NCI-H2029 (cell line): ENCODE measurements around the gene IRF3.

Experiments used
- DNase-seq: peaks from one replicate; lab custom pipeline; 2025; lab: John Stamatoyannopoulos, UW

The IRF3 gene

DNA sequence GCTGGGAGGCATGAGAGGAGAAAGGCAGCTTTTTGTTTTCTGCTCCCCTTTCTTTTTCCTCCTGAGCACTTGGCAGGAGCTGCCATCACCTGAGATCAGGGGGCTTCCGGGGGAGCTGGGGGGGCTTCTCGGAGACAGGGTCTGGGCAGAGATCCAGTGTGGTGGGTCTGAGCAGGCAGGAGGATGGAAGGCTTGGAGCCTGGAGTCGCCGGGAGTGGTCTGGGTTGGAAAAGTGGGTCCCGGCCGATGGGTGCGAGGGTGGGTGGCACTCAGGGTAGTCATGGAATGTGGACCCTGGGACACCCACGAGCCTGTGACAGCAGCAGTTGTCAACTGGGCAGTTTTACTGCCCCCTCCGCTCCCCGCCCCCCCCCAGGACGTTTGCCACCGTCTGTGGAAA, 21.5 kb upstream of the IRF3 start:
- DNase-seq, result no peak

DNA sequence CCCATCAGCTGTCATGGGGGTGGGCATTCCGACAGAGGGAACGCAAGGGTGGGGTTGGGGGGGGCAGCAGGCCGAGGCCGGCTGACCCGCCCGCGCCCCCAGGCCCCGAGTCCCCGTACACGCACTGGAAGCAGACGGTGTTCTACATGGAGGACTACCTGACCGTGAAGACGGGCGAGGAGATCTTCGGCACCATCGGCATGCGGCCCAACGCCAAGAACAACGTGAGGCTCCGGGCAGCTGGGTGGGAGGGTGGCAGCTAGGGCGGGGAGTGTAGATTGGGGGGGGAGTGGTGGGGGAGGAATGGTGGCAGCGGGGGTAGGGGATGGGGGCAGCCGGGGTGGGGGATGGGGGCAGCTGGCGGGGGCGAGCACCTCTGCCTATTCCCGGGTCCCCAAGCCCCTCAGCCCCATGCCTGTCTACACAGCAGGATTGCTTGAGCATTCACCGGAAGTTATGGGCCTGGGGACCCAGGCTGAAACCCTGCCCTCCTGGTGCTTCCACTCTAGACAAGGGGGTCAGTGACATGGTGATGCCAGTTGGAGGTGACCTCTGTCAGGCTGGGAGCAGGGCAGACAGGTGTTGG, 20.9 kb upstream of the IRF3 start:
- no peak for DNase-seq

DNA sequence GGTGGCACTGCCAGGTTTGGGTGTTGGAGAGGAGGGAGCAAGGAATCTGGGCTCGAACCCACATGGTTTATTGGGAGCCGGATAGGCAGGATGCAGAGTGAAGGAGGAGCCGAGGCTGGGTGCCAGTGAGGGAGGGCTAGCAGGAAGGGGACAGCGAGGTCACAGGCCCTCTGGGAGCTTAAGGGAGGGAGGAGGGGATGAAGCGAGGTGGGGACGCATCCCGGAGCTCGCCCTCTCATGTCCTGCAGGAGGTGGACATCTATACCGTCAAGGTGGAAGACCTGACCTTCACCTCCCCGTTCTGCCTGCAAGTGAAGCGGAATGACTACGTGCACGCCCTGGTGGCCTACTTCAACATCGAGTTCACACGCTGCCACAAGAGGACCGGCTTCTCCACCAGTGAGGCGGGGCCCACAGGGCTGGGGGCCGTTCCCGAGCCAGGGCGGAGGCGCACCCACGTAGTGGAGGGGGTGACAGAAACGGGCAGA, 20.2 kb upstream of the IRF3 start:
- no peak for DNase-seq

DNA sequence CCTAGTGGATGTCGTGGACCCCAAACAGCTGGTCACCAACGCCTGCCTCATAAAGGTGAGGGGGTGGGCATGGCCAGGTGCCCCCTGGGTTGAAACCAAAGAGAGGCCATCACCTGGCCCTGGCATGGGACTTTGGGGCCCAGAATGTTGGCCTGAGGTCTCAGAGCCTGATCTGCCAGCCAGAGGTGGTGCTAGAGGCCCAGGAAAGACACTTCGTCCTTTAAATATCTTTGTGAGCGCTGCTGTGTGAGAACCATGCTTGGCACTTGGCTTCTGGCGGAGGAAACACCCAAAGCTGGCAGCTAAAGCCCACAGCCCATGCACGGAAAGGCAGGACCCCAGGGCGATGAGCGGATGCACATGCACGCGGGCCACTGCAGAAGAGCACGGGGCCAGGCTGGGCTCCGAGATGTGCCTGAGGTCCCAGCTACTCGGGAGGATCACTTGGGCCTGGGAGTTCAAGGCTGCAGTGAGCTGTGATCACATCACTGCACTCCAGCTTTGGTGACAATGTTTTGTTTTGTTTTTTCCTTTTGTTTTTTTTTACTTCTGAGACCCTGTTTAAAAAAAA, 19.4 kb upstream of the IRF3 start:
- DNase-seq, result no peak

DNA sequence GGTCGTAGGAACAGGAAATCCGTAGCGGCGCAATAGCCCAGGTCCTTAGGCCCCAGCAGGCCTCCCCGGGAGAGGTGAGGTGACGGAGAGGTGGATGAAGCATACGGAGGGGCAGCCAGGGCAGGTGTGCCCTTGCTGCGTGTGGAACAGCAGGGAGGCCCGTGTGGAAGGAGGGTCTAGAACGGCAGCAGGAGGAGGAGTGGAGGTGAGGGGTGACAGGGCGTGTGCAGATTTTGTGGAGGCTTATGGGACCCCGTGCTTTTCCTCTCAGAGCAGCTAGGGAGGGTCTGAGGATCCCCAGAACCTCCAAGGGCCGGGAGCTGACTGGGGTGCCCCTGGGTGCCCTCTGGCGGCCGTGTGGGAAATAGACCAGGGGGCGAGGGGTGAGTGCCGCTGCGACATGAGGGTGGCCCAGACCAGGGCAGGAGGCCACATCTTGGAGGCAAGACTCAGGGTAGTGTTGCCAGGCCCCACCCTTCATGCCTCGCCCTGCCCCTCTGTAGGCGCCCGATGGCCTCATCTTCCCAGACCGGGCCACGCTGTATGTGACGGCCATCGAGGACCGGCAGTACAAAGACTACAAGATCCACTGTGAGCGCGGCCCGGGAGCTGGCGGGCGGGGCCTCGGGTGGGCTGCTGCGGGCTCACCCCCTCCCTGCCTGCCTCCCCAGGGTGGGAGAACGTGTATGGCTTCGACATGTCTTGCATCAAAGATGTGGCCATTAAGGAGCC, 18.8 kb upstream of the IRF3 start:
- DNase-seq, result no peak

DNA sequence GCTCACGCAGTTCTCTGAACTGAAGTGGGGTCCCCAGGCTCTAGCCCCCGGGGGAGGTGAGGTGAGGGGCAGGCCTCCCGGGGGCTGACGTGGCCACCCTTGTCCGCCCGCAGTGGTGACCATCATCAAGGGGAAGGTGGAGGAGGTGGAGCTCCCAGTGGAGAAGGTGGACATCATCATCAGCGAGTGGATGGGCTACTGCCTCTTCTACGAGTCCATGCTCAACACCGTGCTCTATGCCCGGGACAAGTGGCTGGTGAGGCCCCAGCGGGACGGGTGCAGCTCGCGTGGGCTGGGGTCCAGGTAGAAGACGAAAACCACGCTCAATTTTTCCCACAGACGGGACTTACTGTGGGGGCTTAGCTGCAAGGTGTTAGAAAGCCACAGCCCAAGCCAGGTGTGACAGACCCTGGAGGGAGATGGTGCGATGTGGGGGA, 18.2 kb upstream of the IRF3 start:
- DNase-seq, result no peak

DNA sequence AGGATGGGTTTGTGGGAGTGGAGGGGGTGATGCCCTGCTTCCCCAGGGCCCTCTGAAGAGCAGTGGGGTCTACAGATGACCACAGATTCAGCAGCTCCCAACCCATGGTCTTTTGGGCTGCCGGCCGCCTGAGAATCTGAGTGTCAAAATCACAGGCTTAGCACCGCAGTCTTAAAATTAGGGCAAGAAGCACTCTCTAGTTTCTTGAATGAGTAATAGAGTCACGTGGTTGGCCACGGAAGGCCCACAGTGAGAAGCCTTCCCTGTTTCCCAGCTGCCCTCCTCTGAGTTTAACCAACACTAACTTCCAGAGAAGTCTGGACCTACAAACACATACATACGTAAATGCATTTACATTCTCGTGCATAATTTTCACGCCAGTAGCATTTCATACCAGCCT, 16.6 kb upstream of the IRF3 start:
- no peak for DNase-seq

DNA sequence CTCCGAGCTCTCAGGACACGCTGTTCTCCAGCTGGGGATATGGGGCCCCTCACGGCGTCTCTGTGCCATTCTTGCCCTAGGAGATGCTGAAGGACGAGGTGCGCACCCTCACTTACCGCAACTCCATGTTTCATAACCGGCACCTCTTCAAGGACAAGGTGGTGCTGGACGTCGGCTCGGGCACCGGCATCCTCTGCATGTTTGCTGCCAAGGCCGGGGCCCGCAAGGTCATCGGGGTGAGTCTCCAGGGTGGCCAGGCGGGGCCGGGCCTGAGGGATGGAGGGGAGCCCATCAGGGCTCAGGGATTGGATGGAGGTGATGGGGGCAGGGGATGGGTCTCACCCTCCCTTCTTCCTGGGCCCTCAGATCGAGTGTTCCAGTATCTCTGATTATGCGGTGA, 16.2 kb upstream of the IRF3 start:
- no peak for DNase-seq

DNA sequence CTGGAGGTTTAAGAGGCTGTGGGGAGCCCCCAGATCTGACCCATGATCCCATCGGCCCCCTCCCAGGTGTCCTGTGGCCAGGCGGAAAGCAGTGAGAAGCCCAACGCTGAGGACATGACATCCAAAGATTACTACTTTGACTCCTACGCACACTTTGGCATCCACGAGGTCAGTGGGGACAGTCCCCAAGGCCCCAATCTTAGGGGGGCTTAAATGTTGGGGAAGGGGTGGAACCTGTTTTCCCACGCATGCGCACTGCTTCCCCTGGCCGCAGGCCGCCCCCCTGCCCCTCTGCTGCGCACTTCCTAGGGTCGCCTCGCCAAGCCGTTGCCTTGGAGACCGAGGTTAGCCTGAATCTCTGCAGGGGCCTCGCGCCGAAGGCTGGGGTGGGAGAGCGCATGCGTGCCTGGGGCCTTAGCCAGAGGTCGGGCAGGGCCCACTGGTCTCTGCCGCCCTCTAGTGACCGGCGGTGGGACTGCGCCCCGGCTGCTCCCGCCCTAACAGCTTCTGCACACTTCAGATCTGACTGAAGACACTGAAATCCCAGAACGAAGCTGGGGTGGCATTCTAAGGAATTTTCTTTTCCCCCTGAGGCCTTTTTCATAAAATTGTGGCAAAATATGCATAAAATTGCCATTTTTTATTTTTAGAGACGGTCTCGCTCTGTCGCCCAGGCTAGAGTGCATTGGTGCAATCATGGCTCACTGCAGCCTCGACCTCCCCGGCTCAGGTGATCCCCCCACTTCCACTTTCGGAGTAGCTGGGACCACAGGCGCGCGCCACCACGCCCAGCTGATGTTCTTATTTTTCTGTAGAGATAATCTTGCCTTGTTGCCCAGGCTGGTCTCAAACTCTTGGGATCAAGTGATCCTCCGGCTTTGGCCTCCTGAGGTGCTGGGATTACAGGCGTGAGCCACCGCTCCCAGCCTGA, 15.0 kb upstream of the IRF3 start:
- peak; percentile 65 for DNase-seq

DNA sequence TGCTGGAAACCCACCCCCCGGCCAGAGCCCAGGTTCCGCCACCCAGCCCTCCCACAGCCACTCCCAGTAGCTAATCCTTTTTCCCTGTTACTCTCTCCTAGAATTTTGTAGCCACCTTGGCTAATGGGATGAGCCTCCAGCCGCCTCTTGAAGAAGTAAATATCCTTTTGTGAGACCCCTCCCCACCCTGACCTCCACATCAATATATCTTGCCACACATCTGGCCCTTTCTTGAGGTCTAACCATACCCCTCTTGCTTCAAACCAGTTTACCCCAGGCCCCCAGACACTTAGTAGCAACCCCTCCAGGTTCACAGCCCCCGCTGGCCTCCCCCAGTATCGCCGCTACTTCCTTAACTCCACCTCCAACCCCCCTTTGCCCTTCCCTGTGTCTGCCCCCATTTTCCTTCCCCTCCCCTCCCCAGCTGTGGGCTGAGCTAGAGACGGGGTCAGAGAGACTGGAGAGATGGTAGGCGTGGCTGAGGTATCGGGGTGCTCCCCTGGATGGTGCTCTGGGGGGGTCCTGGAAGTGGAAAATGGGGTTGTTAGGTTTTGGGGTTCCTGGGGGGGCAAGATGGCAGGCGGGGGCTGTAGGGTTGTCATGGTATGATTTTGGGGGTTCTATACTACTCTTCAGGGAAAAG, 14.2 kb upstream of the IRF3 start:
- no peak for DNase-seq

DNA sequence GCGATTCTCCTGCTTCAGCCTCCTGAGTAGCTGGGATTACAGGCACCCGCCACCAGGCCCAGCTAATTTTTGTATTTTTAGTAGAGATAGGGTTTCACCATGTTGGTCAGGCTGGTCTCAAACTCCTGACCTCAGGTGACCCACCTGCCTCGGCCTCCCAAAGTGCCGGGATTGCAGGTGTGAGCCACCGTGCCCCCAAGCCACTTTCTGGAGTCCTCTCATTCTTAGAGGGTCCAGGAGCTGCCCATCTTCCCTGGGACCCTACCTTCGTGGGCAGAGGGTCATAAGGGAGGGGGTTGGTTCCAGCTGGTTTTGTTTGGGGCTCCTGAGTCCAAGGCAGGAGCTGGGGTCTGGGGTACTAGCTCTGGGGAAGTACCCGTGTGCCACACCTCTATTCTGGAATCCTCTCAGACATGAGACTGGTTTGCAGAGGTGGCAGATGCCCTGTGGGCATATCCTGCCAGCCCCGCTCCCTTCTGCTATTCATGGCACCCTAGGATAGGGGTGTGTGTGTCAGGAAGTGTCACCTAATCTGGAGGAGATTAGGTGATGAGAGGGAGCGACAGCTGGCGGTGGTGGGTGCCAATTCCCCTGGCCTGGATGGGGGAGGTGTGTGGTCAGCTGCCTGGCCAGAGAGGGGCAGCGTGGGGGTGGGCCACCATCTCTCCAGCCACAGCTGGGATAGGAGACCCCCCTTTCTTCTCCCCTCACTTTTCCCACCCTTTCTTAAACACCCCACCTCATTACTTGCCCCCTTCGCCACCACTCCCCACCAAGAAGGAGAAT, 13.5 kb upstream of the IRF3 start:
- peak; percentile 12 for DNase-seq

DNA sequence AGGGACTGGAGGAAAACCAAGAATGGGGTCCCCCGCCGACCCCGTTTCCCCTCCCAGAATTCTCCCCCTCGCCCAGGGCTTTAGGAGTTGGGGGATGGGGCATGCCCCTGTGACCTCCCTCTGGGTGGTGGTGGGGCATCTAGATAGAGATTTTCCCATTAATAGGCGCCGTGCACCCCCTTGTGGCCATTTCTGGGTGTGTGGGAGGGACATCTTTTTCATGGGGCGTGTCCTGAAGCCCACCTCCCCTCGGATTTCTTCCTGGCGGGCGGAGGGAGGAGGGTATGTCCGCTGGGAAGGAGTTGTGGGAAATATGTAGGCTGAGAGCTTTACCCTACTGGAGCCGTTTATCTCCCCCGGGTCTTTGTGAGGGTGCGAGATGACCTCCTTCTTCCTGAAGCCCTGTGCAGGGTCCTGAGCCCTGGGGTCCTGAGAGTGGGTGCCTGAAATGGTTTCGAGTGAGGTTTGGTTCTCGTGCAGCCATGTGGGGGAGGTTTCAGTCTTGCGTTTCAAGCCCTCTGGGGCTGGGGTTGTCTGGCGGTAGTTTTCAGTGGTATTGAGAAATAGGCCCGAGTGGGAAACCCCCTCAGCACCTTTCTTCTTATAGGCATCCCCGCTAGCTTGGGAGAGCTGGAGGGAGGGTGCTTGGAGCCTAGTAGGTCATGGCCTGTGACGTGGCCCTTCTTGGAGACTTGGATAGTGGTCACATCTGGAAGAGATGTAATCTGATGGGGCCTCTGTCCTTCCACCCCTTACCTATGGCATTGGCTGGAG, 12.4 kb upstream of the IRF3 start:
- DNase-seq, result peak; percentile 56

DNA sequence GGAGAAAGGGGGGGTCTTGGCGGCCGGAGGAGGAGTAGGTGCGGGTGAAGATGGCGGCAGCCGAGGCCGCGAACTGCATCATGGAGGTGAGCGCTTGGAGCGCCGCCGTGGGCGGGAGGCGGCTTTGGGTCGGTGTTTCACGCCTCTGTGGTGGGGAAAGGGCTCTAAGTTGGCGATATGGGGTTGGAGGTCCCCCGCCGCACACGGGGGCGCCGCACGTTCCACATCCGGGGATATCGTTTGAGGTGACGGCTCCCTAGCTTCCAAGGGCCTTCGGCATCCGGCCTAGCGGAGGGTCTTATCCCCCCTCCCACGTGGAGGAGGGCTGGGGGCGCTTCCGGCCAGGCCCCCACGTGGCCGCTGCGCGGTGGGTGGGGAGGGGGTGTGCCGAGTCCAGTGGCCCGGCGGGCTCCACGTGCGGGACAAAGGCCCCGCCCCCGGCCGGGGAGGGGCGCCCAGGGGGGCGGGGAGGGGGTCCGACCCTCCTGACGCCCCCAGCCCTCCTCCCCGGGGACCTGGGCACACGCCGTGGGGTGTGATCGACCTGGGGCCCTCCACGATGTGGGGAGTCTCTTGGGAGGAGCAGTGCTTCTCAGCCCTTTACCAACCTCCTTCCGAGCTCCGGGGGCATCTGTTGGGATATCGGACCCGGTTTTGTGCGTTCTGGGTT, 11.7 kb upstream of the IRF3 start, which contains the start of gene PRMT1:
Gene PRMT1, plus strand, starts transcription at position 41 of the 670 bp plus-strand sequence. Its CDS starts 10 bp downstream, at position 51.
- DNase-seq, result no peak

DNA sequence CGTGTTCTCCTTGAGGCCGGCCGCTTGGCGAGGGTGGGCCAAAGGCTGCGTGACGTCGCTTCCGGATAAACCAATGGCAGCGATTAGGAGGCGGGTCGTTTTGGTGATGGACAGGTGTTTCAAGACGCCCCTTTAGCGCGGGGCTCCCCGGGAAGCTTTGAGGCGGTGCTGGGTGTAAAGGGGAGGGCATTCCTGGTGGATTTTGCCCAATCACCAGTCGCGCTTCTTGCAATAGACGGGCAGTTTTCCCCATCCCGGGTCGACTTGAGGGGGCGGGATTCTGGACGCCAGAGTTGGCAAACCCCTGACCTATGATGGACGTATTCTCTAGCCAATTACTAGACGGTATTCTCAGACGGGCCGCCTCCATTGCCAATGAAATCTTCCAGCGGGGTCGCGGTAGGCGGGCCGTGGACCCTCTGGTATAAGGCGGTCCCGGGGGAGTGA, 11.2 kb upstream of the IRF3 start:
- DNase-seq, result peak; percentile 99

DNA sequence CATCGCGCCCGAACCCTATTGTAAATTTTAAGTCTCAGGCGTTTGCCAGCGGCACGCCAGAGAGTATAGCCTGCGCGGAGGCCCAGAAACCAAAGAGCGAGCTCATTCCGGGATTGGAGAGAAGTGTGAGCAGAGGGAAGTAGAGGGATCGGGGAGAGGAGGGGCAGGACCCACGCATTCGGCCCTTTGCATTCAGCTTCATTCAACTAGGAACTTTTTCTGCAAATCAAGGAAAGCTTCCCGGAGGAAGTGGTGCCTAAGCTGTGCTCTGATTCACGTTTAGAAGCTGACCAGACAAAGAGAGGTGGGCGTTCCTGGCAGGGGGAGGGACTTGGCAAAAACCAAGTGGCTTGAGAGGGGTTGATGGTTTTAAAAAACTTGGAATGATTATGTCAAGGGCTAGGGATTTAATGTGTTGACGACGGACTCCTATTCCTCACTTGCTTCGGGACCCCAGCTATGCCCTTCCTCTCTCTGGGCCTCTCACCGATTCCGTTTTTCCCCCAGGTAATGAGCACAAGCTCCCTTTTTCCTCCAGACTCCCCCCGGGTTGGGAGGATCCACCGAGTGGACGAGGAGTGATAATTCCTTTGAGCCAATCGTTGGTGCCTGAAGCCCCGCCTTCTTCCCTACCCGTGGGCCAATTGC, 10.6 kb upstream of the IRF3 start:
- peak; percentile 91 for DNase-seq

DNA sequence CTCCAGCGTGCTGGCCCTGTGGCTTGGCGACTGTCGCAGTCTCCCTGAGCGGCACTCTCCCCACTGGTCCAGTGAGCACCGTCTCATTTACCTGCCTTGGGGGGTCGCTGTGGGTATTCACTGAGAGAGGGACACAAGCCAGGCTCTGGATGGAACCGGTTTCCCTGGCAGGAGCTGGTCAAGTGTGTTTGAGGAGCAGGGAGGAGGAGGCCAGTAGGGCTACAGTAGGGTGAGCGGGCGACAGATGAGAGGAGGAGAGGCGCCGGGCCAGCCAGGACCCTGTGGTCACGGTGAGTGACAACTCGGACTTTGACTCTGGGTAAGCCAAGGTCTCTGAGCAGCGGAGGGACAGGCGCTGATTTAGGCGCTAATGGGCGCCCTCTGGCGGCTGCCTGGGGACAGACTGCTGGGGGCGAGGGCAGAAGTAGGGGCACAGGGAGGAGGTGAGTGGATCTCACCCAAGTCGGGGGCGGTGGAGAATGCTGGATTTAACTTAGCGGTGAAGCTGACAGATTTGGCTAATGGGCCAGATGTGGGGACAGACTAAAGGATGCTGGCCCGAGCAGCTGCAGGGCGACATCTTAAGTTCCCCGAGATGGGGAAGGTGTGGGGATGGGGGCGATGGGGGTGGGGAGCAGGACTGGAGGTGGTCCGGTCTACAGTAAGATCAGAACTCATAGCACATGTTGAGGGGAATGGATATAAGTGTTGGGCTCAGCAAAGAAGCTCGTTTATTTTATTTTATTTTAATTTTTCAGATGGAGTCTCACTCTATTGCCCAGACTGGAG, 6.7 kb upstream of the IRF3 start:
- peak; percentile 63 for DNase-seq

DNA sequence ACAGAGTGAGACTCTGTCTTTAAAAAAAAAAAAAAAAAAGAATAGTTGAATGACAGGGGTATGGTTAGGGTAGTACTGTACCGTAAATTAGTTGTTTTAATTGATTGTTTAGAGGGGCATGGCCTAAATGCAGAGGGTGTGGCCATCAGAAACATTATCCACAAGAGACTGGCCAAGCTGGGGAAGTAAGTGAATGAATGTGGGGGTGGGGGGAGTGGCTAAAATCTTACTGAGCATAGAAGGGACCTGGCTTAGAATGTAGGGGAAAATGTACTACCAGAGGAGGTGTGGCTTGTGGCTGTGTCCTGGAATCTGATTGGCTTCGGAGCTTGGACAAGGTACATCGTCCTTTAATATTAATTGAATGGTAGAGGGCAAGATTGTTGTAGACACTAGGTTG, 3.9 kb upstream of the IRF3 start:
- no peak for DNase-seq

DNA sequence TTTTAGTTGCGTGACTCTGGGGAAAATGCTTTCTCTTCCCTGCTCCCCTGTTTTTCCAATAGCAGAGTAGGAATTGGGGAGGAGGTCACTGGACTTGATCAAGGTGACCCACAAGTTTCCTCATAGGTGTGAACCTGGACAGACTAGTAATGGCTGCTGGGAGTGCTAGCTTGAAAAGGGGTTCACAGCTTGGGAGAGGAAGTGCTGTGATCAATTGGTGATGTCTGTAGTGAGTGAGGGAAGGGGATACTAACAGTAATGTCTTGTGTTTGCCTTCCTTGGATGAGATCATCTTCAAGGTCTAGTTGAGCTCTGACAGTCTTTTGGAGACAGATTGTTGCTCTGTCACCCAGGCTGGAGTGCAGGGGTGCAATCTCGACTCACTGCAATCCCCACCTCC, 1.8 kb upstream of the IRF3 start:
- DNase-seq, result no peak
